HL-60/S4 (cell line): ENCODE data around the gene CARMIL1.
"Not testable (repeated sequence)": the region's sequence is repeated elsewhere in the genome, so short reads cannot be mapped to it uniquely, and the experiment has no call there.

Experiments used
- in situ Hi-C: fragments of 300-500 bp; cut with MboI; formaldehyde crosslinking; loops from 2 replicates; pipeline ENCODE4 v1.14.3; 2022; ENCODE audit warnings: low sequenced_read_pairs

CARMIL1 gene

GRCh38 chr6:25270559-25270958 is 8.6 kb upstream of the CARMIL1 start:
- in situ Hi-C loops: loop anchor here (25.0 kb wide), 2 partner anchors 217 to 342 kb away; no protein-coding TSS in a partner anchor

- in situ Hi-C loops: no loop called here
These were observed 3.7 kb upstream of the CARMIL1 start for GRCh38 chr6:25275436-25275835.

- in situ Hi-C loops: no loop called here
These were observed 1.8 kb upstream of the CARMIL1 start for GRCh38 chr6:25277386-25277785.

- in situ Hi-C loops: no loop called here
These were observed 1.3 kb upstream of the CARMIL1 start for GRCh38 chr6:25277857-25278256.

- in situ Hi-C loops: no loop called here
These were observed 787 bp upstream of the CARMIL1 start for GRCh38 chr6:25278261-25278913.

- in situ Hi-C loops: no loop called here
These were observed 672 bp downstream of the CARMIL1 start for GRCh38 chr6:25279748-25280343.

- in situ Hi-C loops: no loop called here
These were observed 1.3 kb downstream of the CARMIL1 start for GRCh38 chr6:25280344-25281074.

GRCh38 chr6:25286891-25287290 is 7.7 kb downstream of the CARMIL1 start:
- in situ Hi-C loops: no loop called here

- in situ Hi-C loops: no loop called here
These were observed 8.8 kb downstream of the CARMIL1 start for GRCh38 chr6:25287941-25288340.

GRCh38 chr6:25288518-25288917 is 9.3 kb downstream of the CARMIL1 start:
- in situ Hi-C loops: no loop called here

- in situ Hi-C loops: no loop called here
These were observed 11.3 kb downstream of the CARMIL1 start for GRCh38 chr6:25290306-25291060.

- in situ Hi-C loops: no loop called here
These were observed 13.2 kb downstream of the CARMIL1 start for GRCh38 chr6:25292384-25292783.

- in situ Hi-C loops: no loop called here
These were observed 16.5 kb downstream of the CARMIL1 start for GRCh38 chr6:25295651-25296050.

GRCh38 chr6:25296217-25296905 is 17.2 kb downstream of the CARMIL1 start:
- in situ Hi-C loops: no loop called here

- in situ Hi-C loops: no loop called here
These were observed 17.9 kb downstream of the CARMIL1 start for GRCh38 chr6:25297039-25297441.

GRCh38 chr6:25297823-25298522 is 18.8 kb downstream of the CARMIL1 start:
- in situ Hi-C loops: no loop called here

GRCh38 chr6:25298523-25298865 is 19.3 kb downstream of the CARMIL1 start:
- in situ Hi-C loops: not testable (repeated sequence)

GRCh38 chr6:25301362-25301761 is 22.2 kb downstream of the CARMIL1 start:
- in situ Hi-C loops: no loop called here

- in situ Hi-C loops: no loop called here
These were observed 23.0 kb downstream of the CARMIL1 start for GRCh38 chr6:25302151-25302550.

GRCh38 chr6:25302677-25303128 is 23.5 kb downstream of the CARMIL1 start:
- in situ Hi-C loops: no loop called here
